Calu3 (cell line): ENCODE results near the gene SPSB4. TPM values are rescaled to one million over a fixed set of nuclear protein-coding genes. Genes with fewer than 3 reads are reported as not detected.

Experiments
- BruUV-seq: library from RNA; stranded (reverse); fragments of 400-500 nt; replicated peaks from 2 replicates; lab custom pipeline; 2021; lab: Mats Ljungman, UMichigan
- CTCF ChIA-PET: fragments of 300-600 bp; sonication (Branson Sonifier 250); formaldehyde crosslinking; loops from one replicate; lab custom pipeline; 2022; ENCODE audit warnings: antibody characterized with exemption; lab: Charles Lee
- DNase-seq: peaks from one replicate; pipeline ENCODE4 v3.0.0; 2022
- H3K27ac Mint-ChIP-seq: one replicate; pipeline ENCODE4 v1.8.0; 2022; ENCODE audit warnings: mixed read lengths; ENCODE audit not compliant: unreplicated experiment
- H3K27me3 Mint-ChIP-seq: one replicate; pipeline ENCODE4 v1.8.0; 2022; ENCODE audit warnings: mixed read lengths; ENCODE audit not compliant: unreplicated experiment
- H3K36me3 Mint-ChIP-seq: one replicate; pipeline ENCODE4 v1.8.0; 2022; ENCODE audit warnings: mild to moderate bottlenecking, moderate library complexity, mixed read lengths; ENCODE audit not compliant: insufficient read depth, unreplicated experiment
- H3K4me1 Mint-ChIP-seq: one replicate; pipeline ENCODE4 v1.8.0; 2022; ENCODE audit warnings: mild to moderate bottlenecking, low read depth, mixed read lengths; ENCODE audit not compliant: unreplicated experiment
- H3K4me3 Mint-ChIP-seq: one replicate; pipeline ENCODE4 v1.8.0; 2022; ENCODE audit warnings: mild to moderate bottlenecking, low read depth, moderate library complexity, mixed read lengths; ENCODE audit not compliant: unreplicated experiment
- H3K9me3 Mint-ChIP-seq: one replicate; pipeline ENCODE4 v1.8.0; 2022; ENCODE audit warnings: low read depth, mixed read lengths; ENCODE audit not compliant: unreplicated experiment
- CTCF ChIP-seq: fragments of 200-600 bp; IDR thresholded peaks from one replicate; pipeline ENCODE4 v1.8.0; 2022; ENCODE audit warnings: antibody characterized with exemption; ENCODE audit not compliant: unreplicated experiment
- intact Hi-C: fragments of 100-400 bp; cut with micrococcal nuclease; formaldehyde crosslinking; loops from one replicate; pipeline ENCODE4 v1.10.0; 2022; ENCODE audit not compliant: unreplicated experiment
- total RNA-seq: library from RNA; stranded (reverse); gene quantifications from 2 replicates; pipeline ENCODE4 v1.2.3, GENCODE V29; 2022

Gene SPSB4
- total RNA-seq, 1 experiment from 2014 or later, result not detected

GRCh38 chr3:141176775-141177174 lies 125.6 kb downstream of the SPSB4 start:
- peaks cover 65% of the 10 kb centered on the region for H3K27me3 Mint-ChIP-seq
- no peaks in the 10 kb centered on the region for H3K4me1 Mint-ChIP-seq
- no TSS peak for BruUV-seq
- TF ChIP-seq CTCF, result no peak
- H3K36me3 Mint-ChIP-seq, result no peaks in the 10 kb centered on the region
- no peak overlapping the region for H3K4me3 Mint-ChIP-seq
- H3K9me3 Mint-ChIP-seq, result no peaks in the 10 kb centered on the region
- no peak for DNase-seq
- intact Hi-C loops, result no loop called here
- H3K27ac Mint-ChIP-seq, result no peak overlapping the region
- CTCF ChIA-PET, result interaction anchor here (0.5 to 0.6 kb wide), 2 partner anchors 1367 to 1719 kb away, joined by 4 read pairs; no protein-coding TSS in a partner anchor

DNA sequence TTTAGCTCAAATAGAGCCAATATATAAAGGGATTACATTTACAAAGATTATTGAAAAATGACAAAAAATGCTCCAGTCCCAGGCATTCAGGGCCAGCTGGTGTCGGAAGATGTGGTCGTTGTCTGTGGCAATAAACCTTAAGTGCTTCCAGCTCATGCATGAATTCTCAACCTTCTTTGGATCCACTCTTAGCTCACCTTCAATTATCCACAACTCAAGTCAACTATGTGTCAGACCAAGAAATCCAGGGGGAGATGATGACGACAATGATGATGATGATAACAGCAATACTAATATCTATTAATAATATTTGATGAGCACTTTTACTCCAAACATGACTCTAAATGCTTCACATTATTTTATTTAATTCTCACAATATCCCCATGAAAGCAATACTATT lies 126.9 kb downstream of the SPSB4 start:
- Mint-ChIP-seq H3K4me3 (no peak overlapping the region), H3K27ac (no peak overlapping the region), H3K27me3 (peaks cover 76% of the 10 kb centered on the region), H3K9me3 (no peaks in the 10 kb centered on the region), H3K36me3 (no peaks in the 10 kb centered on the region), H3K4me1 (no peaks in the 10 kb centered on the region)
- no peak for DNase-seq
- BruUV-seq, result no TSS peak
- no peak for TF ChIP-seq CTCF
- intact Hi-C loops, result no loop called here
- CTCF ChIA-PET, result no interaction called here

GRCh38 chr3:141178551-141178950 lies 127.4 kb downstream of the SPSB4 start:
- no TSS peak for BruUV-seq
- Mint-ChIP-seq H3K27ac (no peak overlapping the region), H3K4me3 (no peak overlapping the region), H3K4me1 (no peaks in the 10 kb centered on the region), H3K36me3 (no peaks in the 10 kb centered on the region), H3K9me3 (no peaks in the 10 kb centered on the region), H3K27me3 (peaks cover 75% of the 10 kb centered on the region)
- intact Hi-C loops, result no loop called here
- no peak for TF ChIP-seq CTCF
- CTCF ChIA-PET, result interaction anchor here (1.1 kb wide), 1 partner anchor 30 kb away, joined by 3 read pairs; no protein-coding TSS in a partner anchor
- DNase-seq, result no peak

DNA sequence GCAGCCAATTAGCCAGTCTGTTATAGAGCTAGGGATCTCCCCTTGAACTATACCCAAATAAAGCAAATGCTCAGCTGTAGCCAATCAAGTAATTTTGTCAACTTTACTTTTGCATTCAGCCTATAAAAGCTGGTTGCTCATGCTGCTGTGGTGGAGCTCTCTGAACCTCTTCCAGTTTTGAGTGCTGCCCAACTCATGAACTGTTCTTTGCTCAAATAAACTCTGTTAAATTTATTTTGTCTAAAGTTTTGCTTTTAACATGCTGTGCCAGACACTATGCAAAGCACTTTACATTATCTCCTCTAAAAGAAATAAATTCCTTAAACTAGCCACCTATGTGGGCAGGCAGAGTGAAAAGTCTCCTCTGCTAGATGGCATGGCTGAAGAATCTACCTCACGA lies 128.8 kb downstream of the SPSB4 start:
- no peaks in the 10 kb centered on the region for H3K4me1 Mint-ChIP-seq
- DNase-seq, result no peak
- TF ChIP-seq CTCF, result no peak
- H3K4me3 Mint-ChIP-seq, result no peak overlapping the region
- CTCF ChIA-PET, result interaction anchor here (1.1 kb wide), 1 partner anchor 32 kb away, joined by 3 read pairs; no protein-coding TSS in a partner anchor
- no peaks in the 10 kb centered on the region for H3K9me3 Mint-ChIP-seq
- H3K27ac Mint-ChIP-seq, result no peak overlapping the region
- H3K36me3 Mint-ChIP-seq, result no peaks in the 10 kb centered on the region
- H3K27me3 Mint-ChIP-seq, result peaks cover 64% of the 10 kb centered on the region
- intact Hi-C loops, result no loop called here
- no TSS peak for BruUV-seq
